Spleen (tissue), 7 donors: Measurements from ENCODE around the gene ZEB1.

Source experiments
- POLR2AphosphoS5 ChIP-seq, 3 donors: sonication (generic); formaldehyde crosslinking; IDR thresholded peaks; one replicate each; pipeline ENCODE4 v1.5.1; 2017; ENCODE audit warnings: antibody characterized with exemption in 3 of 3
- TF ChIP-seq, protein P1 (sequence below), 11 experiments: fragments of 200-600 bp in 7 of 11; fragments of 450-650 bp in 4 of 11; sonication (generic) in 4 of 11; IDR thresholded peaks in 8 of 11; conservative IDR thresholded peaks in 3 of 11; 1 replicate in 7 of 11; 2 replicates in 4 of 11; pipeline versions ENCODE4 v1.4.0 to v1.8.0; 2016 to 2021; ENCODE audit warnings: antibody characterized with exemption in 11 of 11, inconsistent platforms in 4 of 11, mild to moderate bottlenecking in 1 of 11
- donor health status: DM: no; HTN: no; CAD: no; lungs with moderate emphysema.
- donor health status: DM: no; HTN: no; CAD: no.
- donor health status: DM: no; HTN: no; CAD: no.

DNA sequence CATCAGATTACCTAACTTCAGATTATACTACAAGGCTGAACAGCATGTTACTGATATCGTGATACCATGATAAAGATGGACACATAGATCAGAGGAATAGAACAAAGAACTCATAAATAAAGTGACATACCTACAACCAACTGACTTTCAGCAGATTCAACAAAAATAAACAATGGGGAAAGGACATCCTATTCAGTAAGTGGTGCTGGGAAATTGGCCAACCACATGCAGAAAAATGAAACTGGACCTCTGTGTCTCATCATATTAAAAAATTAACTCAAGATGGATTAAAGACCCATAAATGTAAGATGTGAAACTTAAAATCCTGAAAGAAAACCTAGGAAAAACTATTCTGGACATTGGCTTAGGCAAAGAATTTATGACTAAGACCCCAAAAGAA, 158.6 kb downstream of the ZEB1 start:
- TF ChIP-seq, protein P1, sequence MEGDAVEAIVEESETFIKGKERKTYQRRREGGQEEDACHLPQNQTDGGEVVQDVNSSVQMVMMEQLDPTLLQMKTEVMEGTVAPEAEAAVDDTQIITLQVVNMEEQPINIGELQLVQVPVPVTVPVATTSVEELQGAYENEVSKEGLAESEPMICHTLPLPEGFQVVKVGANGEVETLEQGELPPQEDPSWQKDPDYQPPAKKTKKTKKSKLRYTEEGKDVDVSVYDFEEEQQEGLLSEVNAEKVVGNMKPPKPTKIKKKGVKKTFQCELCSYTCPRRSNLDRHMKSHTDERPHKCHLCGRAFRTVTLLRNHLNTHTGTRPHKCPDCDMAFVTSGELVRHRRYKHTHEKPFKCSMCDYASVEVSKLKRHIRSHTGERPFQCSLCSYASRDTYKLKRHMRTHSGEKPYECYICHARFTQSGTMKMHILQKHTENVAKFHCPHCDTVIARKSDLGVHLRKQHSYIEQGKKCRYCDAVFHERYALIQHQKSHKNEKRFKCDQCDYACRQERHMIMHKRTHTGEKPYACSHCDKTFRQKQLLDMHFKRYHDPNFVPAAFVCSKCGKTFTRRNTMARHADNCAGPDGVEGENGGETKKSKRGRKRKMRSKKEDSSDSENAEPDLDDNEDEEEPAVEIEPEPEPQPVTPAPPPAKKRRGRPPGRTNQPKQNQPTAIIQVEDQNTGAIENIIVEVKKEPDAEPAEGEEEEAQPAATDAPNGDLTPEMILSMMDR (IDR thresholded peaks at IDR 0.05 in 8 of 11, conservative IDR thresholded peaks at IDR 0.05 in 3 of 11): no peak
- TF ChIP-seq POLR2AphosphoS5 (IDR thresholded peaks at IDR 0.05): no peak
